Sigmoid colon (tissue), 4 donors: Measurements from ENCODE around the gene SOSTDC1.

ENCODE experiments used
- CTCF ChIP-seq, 4 experiments: fragments of 450-650 bp in 3 of 4; fragments of 200-600 bp in 1 of 4; IDR thresholded peaks; one replicate each; pipeline ENCODE4 v1.5.1; 2016 to 2019; ENCODE audit warnings: antibody characterized with exemption in 4 of 4, mild to moderate bottlenecking in 3 of 4, moderate library complexity in 2 of 4
- EP300 ChIP-seq, 4 donors: sonication (generic); formaldehyde crosslinking; IDR thresholded peaks; one replicate each; pipeline ENCODE4 v1.6.1; 2017; ENCODE audit warnings: antibody characterized with exemption in 4 of 4
- POLR2A ChIP-seq, 2 donors: fragments of 450-650 bp; IDR thresholded peaks; one replicate each; pipeline ENCODE4 v1.6.1; 2016; ENCODE audit warnings: antibody characterized with exemption in 2 of 2, mild to moderate bottlenecking in 2 of 2, moderate library complexity in 2 of 2
- POLR2AphosphoS5 ChIP-seq, 4 donors: sonication (generic); formaldehyde crosslinking; IDR thresholded peaks; one replicate each; pipeline ENCODE4 v1.6.1; 2017; ENCODE audit warnings: antibody characterized with exemption in 4 of 4

DNA sequence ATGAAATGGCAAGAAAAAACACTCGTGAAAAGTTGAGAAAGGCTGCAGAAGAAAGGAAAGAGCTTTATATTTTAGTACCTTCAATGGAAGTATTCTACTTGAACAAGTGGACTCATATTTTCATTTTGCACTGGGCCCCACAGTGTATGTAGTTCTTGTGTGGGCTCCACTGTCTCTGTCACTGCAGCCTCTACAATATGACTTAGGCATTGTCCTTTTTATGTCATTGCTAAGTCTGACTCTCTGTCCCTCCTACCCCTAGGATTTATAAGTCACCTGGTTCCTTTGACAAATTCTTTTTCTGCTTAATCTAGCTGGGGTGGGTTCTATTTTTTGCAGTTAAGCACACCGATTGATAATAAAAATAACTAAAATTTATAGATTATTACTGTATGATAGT lies 27.7 kb upstream of the SOSTDC1 start:
- TF ChIP-seq CTCF (IDR thresholded peaks at IDR 0.05) (no peak), POLR2A (IDR thresholded peaks at IDR 0.05) (no peak), POLR2AphosphoS5 (IDR thresholded peaks at IDR 0.05) (no peak), EP300 (IDR thresholded peaks at IDR 0.05) (no peak)
